ENCODE results near the gene TMEM165.

DNA sequence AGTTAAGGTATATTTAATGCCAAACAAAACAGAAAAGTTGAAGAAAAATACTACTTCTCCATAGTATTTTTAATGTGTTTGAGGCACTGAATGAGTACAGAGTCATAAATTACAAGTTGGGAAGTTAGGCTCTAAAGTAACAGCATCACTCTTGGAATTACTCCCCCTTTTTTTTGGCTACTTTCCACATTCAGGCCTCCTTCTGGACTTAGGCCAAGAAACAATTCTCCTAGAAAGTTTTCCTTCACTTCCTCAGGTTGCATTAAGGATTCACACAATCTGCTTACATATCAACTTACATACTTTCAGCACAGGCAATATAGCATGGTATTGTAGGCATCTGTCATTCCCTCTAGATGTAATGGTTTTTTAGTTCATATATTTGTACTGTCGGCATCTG, 52.1 kb downstream of the TMEM165 start:
- TF ChIP-seq SMC3 (IDR thresholded peaks at IDR 0.05; ENCODE audit: low read depth, low read length) (no peak), MXI1 (IDR thresholded peaks at IDR 0.05; ENCODE audit: borderline replicate concordance, low read depth, low read length) (no peak)
